Sciatic nerve (tissue), 2 donors: ENCODE data around the gene FREM3. TPM values are rescaled to one million over a fixed set of nuclear protein-coding genes. Genes with fewer than 3 reads are reported as not detected.
A peak's percentile ranks its signal among the peaks of the same experiment; 100 is the strongest.
"Not testable (repeated sequence)": the region's sequence is repeated elsewhere in the genome, so short reads cannot be mapped to it uniquely, and the experiment has no call there.

Experiments used
- ATAC-seq: fragments of 200-7000 bp; cut with Tn5 transposase; one replicate; pipeline ENCODE4 v1.9.1; 2020; ENCODE audit warnings: mild to moderate bottlenecking, moderate library complexity
- DNase-seq: peaks from one replicate; pipeline ENCODE4 v3.0.0-alpha.2; 2020; ENCODE audit warnings: low spot score
- intact Hi-C: fragments of 100-400 bp; cut with DNase I; formaldehyde crosslinking; loops from one replicate; pipeline ENCODE4 v1.14.2; 2022
- total RNA-seq: library from RNA; stranded (reverse); fragmentation: NEBNext Ultra II Directional; extraction: Animal tissue kit (Norgen Biotek cat#: 25700); gene quantifications from one replicate; pipeline ENCODE4 v1.2.1, GENCODE V29; 2021
- donor health status: DM: no; HTN: no; CAD: no.
- donor health status: DM: no; HTN: no; CAD: no.

Gene FREM3
- total RNA-seq, 1 donor from 2014 or later = not detected

DNA sequence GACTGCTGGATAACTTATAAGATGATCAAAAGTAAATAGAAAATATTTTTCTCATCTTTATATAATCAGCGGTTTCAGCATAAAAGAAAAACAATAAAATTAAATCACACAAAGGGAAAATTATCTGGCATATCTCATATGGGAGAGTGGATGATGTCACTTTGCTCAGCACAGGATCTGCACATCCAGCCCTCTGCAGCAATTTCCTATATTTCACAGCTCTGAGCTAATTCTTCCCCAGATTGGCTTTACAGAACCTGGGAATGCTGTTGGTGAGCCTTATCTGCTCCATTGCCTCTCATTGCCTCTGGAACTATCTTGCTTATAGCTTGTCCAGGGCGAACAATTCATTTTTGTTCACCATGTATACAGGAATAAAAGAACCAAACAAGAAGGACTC lies 21.0 kb downstream of the FREM3 start:
- intact Hi-C loops = no loop called here
- ATAC-seq (no peak), DNase-seq (no peak)

DNA sequence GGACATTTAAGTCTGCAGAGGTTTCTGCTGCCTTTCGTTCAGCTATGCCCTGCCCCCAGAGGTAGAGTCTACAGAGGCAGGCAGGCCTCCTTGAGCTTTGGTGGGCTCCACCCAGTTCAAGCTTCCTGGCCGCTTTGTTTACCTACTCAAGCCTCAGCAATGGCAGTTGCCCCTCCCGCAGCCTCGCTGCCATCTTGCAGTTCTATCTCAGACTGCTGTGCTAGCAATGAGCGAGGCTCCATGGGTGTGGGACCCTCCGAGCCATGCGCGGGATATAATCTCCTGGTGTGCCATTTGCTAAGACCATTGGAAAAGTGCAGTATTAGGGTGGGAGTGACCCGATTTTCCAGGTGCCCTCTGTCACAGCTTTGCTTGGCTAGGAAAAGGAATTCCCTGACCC lies 26.8 kb downstream of the FREM3 start:
- intact Hi-C loops, DNase-seq, ATAC-seq: not testable (repeated sequence)

DNA sequence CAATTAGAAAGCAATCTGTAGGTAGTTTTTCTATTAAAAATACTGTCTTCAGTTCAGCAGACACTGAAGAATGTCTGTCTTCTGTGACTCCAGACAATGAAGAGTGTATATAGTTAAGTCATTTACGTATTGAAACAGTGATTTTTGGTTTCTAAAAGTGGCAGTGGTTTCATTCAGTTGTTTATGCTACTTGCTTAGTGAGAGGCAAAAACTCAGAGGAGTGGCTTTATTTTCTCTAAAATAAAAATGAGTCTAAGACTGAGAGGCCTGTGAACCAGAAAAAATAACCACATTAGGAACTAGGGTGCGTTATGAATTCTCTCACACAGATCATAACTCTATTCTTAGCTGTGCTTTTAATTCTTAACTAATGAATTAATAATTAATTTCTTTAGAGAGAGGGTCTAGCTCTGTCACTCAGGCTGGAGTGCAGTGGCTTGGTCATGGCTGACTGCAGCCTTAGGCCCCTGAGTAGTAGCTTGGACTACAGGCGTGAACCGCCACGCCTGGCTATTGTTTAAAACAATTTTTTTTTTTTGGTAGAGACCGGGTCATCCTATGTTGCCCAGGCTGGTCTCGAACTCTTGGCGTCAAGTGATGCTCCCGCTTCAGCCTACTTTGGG lies 31.4 kb downstream of the FREM3 start:
- ATAC-seq (no peak), DNase-seq (no peak)
- intact Hi-C loops = no loop called here

DNA sequence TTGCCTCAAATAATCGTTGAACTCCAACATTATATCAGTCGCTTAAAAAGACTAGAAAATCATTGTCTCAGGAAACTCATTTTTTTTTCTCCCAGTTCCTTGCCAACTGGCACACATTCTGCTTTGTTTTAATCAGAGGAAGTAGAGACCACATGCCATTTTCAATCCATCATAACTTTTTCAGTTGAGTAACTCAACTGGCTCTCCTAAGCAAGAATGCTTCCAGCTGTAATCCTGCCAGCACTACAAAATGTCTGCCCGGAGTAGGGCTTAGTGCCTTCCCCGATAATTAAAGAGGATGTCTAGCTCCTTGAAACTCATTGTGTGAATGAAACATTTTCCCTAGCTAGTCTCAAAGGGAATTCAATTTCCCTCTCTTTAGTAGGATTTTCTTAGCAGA lies 33.0 kb downstream of the FREM3 start:
- DNase-seq (peak; percentile 68), ATAC-seq (peak; percentile 99)
- intact Hi-C loops = no loop called here

DNA sequence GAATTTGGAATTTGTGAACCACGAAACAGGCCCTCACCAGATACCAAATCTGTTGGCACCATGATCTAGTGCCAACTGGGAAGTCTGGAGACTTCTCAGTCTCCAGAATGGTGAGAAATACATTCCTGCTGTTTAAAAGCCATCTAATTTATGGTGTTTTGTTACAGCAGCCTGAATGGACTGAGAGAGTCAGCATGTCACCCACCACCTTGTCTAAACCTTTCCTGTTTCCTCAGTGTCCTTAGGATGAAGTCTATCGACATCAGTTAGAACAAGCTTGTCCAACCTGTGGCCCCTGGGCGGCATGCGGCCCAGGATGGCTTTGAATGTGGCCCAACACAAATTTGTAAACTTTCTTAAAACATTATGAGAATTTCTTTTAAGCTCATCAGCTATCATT lies 42.1 kb downstream of the FREM3 start:
- intact Hi-C loops = no loop called here
- no peak for DNase-seq
- ATAC-seq = no peak

DNA sequence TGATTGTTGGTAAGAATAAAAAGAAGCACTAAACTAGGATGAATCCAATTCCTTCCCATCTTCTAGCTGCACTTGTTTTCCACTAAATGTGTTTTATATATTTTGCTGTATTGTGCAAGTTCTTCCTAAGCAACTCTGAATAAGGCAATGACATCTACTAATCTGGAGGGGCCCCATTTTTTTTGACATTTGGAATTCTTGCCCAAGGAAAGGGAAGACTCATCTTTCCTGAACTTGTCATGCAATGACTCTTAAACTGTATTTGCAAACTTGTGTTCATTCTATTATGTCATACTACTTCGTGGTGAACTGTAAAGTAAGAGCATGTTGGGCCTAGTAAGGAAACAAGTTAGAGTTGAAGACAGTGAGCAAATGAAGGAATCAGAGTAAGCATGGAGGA lies 45.9 kb downstream of the FREM3 start:
- ATAC-seq (no peak), DNase-seq (no peak)
- intact Hi-C loops = no loop called here

DNA sequence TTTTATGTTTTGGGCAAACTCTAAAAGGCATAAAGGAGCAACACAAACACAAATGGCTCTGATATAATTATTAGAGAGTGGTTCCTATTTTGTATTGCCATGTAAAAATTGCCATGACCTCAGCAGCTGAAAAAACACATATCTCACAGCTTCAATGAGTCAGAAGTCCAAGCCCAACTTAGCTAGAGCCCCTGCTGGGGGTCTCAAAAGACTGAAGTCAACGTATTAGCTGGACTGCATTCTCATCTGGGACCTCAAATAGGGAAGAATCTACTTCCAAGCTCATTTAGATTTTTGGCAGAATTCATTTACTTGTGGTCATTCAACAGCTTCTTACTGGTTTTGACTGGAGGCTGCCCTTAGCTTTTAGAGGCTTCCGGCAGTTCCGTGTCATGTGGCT lies 47.4 kb downstream of the FREM3 start:
- no peak for ATAC-seq
- DNase-seq = no peak
- intact Hi-C loops = no loop called here

DNA sequence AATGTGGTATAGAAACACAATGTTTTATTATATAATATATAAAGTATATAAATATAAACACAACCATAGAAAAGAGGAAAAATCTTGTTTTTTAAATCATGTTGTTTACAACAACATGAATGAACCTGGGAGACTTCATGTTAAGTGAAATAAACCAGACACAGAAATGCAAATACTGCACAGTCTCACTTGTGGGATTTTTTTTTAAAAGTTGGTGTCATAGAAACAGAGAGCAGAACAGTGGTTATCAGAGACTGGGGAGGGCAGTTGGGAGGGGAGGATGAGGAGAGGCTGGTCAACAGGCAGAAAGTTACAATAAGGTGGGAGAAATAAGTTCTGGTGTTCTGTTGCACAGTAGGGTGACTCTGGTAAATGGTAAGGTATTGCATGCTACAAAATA lies 57.1 kb downstream of the FREM3 start:
- no peak for ATAC-seq
- DNase-seq = no peak
- intact Hi-C loops = no loop called here

DNA sequence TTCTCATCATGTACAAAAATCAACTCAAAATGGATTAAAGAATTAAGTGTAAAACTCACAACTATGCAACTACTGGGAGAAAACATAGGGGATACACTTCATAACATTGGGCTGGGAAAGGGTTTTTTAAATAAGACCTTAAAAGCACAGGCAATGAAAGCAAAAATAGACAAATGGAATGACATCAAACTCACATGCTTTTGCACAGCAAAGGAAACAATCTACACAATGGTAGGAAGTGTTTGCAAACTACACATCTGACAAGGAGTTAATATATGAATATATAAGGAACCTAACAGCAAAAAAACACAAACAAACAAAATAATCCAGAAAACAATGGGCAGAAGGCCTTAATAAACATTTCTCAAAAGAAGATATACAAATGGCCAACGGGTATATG lies 57.9 kb downstream of the FREM3 start:
- ATAC-seq = no peak
- DNase-seq = no peak
- intact Hi-C loops = no loop called here

DNA sequence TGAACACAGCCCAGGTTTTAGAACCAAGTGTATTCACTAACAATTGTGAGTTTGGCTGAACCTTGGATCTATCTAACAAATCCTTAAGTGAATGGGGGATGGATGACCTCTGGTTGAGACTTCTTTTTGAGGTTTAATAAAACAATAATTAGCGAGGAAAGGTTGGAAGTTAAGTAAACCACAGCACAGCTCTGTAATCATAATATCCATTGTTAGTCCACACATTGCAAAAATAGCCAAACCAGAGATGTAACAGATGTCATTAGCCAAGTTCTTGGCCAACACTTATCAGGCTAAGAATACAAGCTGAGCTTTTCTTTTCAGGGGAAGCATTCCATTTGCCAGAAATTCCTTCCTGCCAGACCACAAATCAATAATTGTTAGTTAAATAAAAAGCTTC lies 59.1 kb downstream of the FREM3 start:
- DNase-seq (no peak), ATAC-seq (peak; percentile 48)
- intact Hi-C loops = no loop called here

DNA sequence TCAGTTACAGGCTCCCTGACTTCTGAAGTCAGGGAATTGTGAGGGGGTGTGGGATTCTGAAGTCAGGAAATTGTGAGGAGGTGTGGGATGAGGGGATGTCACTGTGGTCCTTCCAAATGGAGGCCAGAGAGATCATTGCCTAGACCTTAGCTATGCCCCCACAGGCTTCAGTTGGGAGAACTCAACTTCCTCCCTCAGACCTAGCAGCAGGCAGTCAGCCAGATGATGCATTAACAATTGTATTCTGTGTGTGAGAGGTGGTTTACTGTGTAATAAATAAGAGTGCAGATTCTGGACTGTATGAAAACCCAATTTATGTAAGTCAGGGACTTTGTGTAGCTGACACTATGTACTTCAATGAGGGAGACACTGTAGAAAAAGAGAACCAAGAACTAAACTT lies 65.7 kb downstream of the FREM3 start:
- ATAC-seq (no peak), DNase-seq (no peak)
- intact Hi-C loops = no loop called here

DNA sequence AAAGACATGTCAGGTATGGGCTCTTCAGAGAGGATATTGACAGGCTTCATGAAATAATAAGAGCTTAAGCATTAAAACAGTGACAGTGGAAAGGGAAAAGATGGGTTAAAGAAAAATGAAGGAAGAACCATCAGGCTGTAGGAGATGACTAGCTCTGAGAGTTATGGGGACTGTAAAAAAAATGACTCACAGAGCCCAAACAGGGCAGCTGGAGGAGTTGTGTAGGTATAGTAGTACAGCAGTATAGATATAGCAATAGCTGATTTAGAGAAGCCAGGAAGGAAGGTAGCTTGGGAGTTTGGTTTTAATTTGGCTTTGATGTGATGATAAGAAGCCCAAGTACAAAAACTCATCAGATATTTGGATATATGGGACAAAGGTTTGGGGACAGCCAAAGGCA lies 66.6 kb downstream of the FREM3 start:
- no peak for ATAC-seq
- DNase-seq = no peak
- intact Hi-C loops = no loop called here

DNA sequence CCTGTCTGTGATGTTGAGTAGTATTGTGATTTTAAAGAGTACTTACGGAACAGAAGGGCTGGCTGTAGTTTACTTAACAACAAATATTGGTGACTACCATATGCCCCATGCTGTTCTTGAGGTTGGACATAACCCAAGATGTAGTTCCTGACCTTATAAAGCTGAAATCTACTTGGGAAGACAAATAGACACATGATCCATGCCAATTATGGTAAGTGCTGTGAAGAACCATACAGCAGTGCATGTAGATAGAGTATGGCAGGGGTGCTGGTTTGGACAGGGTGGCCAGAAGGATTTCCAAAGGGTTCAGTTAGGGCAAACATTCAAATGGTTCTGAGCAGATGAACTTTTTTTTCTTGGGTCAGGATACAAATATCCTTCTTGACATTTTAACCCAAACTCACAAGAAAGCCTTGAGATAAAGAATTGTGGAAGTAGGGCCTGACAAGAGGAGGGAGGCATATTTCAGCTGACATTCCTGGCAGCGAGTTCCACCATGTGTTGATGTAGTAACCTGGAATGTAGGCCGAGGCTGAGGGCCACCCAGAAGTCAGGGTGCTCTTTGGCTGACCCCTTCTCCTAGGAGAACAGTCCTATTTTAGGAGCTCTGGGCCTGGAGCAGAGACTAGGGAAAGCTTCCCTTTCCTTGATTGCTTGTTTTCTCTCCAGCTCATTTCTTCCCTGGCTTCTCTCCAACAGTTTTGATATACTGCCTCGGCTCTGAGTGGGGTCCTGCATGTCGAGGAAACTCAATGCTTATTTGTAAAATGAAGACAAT lies 74.2 kb downstream of the FREM3 start:
- peak; percentile 89 for DNase-seq
- ATAC-seq = peak; percentile 99
- intact Hi-C loops = no loop called here

DNA sequence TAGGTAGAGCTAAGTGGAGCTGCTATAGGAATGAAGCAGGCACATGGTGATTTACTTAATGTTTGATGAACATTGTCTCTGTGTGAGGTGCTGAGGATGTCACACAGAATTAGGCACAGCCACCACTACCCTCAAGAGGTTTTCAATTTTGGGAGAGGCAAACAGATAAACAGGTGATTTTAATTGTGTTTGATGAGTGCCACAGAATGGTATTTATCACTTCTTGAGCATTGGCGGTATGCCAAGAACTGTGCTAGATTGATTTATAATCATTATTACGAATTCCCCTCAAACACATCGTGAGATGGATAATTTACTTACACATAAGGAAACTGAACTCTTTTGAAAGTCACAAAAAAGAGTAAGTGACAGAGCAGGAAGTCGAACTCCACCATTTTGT lies 74.8 kb downstream of the FREM3 start:
- no peak for DNase-seq
- intact Hi-C loops = no loop called here

DNA sequence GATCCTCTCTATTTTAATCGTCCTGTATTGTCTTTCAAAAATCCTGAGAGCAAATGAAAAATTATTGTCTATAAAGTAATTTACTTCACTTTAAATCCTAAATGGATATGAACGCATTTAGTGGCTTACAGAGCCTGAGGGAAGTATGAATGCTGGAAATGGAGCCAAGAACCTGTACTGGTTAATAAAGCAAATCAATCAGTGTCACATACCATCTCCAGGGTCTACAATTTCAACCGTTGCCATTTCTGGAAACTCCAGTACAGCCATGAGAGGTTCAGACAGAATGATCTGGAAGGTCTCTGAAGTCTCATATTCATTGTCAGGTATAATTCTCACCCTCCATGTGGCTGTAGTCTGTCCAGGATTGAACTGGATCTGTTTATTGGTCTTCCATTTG lies 76.6 kb downstream of the FREM3 start:
- DNase-seq = no peak
- no peak for ATAC-seq
- intact Hi-C loops = no loop called here

More for the DNA sequence above, 74.8 kb downstream of the FREM3 start:
- no peak for ATAC-seq

DNA sequence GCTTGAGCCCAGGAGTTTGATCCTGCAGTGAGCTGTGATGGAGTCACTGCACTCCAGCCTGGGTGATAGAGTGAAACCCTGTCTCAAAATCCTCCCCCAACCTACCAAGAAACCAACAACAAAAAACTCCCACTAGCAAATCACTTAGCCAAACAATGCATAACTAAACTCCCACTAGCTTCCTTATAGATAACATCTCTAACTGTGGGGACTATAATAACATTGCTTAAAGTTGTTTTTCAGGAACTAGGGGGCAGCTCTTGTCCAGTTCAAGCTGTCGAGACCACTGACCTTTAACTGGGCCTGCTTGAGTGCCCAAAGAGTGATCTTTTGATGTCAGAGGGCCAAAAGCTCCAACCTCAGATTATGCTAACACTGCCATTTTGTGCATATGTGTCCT lies 81.7 kb downstream of the FREM3 start:
- DNase-seq (no peak), ATAC-seq (no peak)
- intact Hi-C loops = no loop called here

DNA sequence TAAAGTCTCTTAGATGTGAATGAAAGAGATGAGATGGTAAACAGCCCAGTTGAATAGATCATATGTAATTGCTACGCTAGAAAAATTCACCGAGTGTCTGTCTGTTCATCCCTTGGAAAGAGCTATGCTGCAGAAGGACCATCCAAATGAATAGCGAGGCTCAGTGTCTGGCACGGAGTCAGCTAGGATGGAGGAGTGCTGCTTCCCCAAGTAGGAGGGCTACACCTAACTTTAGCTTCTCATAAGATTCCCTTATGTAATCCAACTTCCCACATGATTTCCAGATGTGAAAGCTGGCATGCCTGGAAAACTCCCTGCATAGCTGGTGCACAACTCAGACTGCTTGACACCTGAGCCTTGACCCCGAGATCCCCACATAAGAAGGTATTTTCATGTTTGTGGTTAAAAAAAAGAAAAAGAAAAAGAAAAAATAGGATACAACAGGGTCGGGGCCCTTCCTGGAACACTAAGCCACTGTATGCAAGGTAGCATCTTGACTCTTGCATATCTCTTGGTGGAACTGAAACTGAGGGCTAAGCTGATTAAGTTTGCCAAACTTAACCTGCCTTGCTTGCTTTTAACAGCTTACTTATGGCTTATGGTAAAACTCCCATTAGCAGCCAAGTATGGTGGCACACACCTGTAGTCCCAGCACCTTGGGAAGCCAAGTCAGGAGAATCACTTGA lies 82.3 kb downstream of the FREM3 start:
- intact Hi-C loops = no loop called here
- no peak for DNase-seq
- peak; percentile 28 for ATAC-seq

DNA sequence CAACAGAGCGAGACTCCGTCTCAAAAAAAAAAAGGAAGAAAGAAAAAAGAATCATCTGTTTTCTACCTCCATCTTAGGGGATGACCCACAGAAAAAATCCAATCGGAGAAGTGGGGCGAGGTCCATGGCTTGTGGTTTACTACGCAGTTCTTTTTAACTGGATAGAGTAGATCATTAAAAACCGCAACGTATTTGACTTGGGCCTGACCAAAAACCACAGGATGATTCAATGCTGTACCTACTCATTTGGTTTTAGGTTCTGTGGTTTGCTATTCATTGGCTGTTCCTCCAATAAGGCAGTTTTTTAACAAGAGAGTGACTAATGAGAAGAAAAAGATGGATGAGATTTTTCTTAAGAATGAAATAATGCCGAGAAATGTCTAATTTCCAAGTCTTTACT lies 83.7 kb downstream of the FREM3 start:
- DNase-seq = no peak
- intact Hi-C loops = no loop called here
- ATAC-seq = no peak

DNA sequence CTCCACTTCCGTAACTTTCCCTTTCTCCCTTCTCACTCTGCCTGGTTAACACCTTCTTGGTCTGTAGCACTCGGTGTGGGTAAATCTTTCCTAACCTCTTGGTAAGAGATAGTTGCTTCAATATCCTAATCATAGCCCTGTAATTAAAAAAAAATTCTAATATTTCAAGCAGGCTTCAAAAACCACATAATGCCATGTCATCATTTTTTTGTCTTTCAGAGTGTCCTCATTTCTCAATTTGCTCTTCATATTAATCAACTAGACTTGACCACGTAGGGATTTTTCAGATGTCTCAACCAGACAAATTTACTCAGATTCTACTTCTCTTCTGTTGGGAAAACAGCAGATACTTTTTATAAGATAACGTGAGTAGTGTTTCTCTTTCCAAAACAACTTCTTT lies 91.0 kb downstream of the FREM3 start:
- ATAC-seq (no peak), DNase-seq (no peak)
- intact Hi-C loops = no loop called here

DNA sequence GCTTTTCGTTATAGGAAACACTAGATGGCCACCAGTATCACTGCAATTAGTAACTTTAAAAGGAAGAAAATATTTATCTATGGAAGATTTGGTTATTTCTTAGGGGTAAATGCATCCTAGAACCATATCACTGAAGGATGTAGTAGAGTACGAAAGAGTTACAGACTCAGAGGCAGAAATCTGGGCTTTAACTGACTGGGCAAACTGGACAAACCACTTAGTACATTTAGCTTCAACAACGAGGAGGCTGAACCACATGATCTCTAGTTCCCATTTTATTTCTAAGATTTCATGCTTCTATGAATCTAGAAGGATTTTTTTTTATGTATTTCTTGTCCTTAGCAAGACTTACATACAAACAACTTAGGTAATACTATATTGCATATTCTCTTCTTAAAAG lies 94.0 kb downstream of the FREM3 start:
- ATAC-seq = no peak
- intact Hi-C loops = no loop called here
- DNase-seq = no peak
